Mammary epithelial cell (primary cell): ENCODE measurements around the gene CYP4F11.

Experiments used
- CTCF ChIP-seq, 2 donors: IDR thresholded peaks in 1 of 2; conservative IDR thresholded peaks in 1 of 2; 2 replicates each; pipeline ENCODE4 v1.5.1; 2011 to 2012; ENCODE audit warnings: inconsistent platforms in 2 of 2, low read length in 2 of 2, mild to moderate bottlenecking in 2 of 2, control low read depth in 1 of 2, low read depth in 1 of 2; ENCODE audit not compliant: insufficient read depth in 1 of 2; ENCODE audit errors: extremely low read depth in 1 of 2
- EZH2 ChIP-seq: IDR thresholded peaks from 2 replicates; pipeline ENCODE4 v1.6.1; 2012; ENCODE audit warnings: low read length, inconsistent platforms, borderline replicate concordance

DNA sequence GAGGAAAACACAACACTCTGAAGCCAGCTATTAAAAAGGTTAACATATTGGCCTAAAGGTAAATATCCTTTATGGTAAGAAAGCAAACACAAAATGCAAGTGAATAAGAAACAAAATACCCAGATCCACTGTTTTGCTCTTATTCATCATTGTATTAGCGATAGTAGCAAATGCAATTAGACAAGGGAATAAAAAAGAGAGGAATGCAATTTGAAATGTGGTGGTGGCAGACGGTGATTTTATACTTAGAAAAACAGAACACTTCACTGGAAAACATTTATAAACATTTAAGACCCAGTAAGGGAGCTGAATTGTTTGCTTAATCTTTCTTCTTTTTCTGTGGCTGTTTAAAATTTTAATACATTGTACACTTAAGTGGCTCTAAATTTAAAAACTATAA lies 19.2 kb downstream of the CYP4F11 start:
- TF ChIP-seq CTCF (conservative IDR thresholded peaks at IDR 0.05 in 1 of 2, IDR thresholded peaks at IDR 0.05 in 1 of 2; ENCODE audit: extremely low read depth in 1 of 2, insufficient read depth in 1 of 2, low read depth in 1 of 2, low read length in 2 of 2) (no peak), EZH2 (no peak)
